ENCODE data around the gene SETD5.

- TF ChIP-seq CTCF (conservative IDR thresholded peaks at IDR 0.05 in 1 of 2, IDR thresholded peaks at IDR 0.05 in 1 of 2; ENCODE audit: low read depth in 1 of 2, low read length in 2 of 2) (no peak), EZH2 (IDR thresholded peaks at IDR 0.05; ENCODE audit: low read length, missing control alignments) (no peak)
These were observed 23.6 kb downstream of the SETD5 start for GRCh38 chr3:9420850-9421549.

Measured in fibroblast of lung (primary cell).